EH (cell line): ENCODE data around the gene JPH3.

Experiments used
- DNase-seq: peaks from one replicate; pipeline ENCODE4 v3.0.0-alpha.2; 2015; ENCODE audit warnings: low read depth

Gene JPH3

DNA sequence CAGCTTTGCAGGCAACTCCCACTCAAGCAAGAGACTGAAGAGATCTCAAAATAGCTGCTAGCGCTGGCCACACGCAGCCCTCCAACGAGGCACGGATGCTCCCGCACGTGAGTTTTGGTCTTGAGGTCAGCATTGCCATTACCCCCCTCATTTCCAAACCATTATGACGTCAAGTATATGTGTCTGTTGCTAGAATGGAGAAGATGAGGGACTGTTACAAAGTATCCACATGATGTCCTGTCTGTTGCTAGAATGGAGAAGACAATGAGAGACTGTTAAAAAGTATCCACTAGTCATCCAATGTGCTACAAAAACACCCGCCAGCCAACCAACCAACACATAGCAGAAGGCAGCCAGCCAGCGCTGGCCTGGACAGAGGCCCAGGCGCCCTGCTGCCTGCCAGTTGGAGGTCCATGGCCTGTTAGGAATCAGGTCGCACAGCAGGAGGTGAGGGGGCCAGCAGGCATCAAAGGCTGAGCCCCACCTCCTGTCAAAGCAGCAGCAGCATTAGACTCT lies 138.7 kb downstream of the JPH3 start:
- DNase-seq = no peak

DNA sequence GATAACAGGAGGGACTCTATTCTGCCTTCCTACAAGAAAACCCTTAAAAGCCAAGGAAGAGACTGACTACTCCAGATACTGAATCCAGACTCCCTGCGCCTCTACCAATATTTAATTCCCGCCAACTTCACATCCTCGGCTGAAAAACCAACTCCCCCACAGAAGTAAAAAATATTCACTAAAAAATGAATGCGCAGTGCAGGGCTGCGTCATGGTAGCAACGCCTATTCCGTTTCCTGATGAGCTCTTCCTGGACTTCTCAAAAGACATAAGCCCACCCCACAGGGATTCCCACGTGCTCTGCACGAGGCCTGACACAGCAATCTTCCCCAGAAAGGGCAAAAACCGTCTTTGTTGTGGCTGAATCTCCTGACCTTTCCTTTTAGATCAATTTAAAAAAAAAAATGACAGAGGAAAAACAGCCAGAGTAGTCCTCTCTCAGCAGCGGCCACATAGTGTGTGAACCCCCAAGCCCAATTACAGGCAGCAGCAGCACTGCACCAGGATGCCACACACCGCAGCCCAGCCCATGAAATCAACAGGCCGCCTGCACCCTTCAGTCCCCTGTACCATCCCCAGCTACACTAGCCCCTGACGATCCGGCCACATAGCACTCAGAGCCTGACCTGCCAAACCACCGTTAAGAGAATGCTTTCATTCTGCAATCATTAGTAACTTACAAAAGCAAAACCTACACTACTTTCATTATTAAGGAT lies 139.6 kb downstream of the JPH3 start:
- DNase-seq = no peak

DNA sequence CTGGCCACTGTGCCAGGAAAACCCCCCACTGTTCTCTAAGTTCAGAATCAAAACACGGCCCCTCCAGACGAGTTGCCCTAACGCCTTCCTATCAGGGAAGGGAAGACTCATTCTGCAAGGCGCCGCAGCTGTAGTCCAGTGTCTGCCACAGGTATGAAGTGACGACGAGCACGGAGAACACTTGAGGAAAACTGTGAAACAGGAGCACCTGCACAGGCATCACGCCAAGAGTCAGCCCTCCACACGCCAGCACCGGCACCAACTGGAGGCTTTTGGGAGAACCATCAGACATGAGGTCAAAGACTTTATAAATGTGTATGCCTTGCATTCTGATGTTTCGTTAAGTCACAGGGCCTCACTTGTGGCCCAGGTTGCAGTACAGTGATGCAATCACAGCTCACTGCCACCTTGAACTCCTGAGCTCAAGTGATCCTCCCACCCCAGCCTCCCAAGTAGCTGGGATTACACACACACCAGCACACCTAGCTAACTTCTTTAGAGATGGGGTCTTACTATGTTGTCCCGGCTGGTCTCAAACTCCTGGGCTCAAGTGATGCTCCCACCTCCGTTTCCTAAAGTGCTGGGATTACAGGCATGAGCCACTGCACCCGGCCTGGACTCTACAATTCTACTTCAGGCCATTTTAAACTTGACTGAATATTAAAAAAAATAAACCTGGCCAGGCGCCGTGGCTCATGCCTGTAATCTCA lies 140.6 kb downstream of the JPH3 start:
- DNase-seq = no peak

DNA sequence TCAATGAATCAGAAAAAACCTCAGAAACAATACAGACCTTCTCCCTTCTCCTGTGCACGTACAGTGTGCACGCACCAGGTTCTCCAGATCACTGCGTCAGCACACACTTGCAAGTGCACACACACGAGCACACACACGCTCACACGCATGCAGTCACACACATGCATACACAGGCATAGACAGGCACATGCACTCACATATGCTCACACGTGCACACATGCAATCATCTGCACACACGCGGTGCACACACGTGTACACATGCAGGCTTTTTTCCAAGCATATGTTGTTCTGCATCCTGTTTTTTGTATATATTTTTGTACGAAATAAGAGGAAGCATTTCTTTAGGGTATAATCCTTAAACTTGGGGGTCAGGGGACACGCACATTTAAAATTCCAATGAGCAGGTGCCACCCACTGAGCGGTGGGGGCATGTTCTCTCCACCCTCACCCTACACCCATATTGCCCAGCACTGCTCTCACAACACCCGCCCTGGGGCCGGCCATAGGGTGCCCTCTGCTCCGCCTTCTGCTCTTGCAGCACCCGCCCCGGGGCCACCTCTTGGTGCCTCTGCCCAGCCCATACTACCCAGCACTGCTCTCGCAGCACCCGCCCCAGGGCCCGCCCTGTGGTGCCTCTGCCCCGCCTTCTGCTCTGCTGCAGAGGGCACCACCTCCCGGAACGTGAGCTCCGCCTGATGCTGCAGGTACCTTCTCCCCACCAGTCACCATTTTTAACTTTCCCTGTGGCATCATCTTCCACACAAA lies 142.6 kb downstream of the JPH3 start:
- DNase-seq = no peak

DNA sequence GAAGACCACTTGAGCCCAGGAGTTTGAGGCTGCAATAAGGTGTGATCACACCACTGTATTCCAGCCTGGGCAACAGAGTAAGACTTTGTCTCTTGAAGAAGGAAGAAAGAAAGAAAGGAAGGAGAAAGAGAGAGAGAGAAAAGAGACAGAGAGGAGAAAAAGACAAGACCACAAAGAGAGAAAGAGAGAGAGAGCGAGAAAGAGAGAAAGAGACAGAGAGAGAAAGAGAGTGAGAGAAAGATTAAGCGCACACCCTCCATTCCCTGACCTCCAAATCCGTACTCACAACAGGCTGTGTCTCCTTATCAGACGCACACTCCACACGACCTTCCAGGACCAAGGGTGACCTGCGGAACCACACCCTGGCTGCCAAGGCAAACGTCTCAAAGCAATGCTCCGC lies 143.9 kb downstream of the JPH3 start:
- DNase-seq = no peak
